ENCODE measurements around the gene PFKL.

- no peak for TF ChIP-seq EZH2 (IDR thresholded peaks at IDR 0.05; ENCODE audit: low read length)
- TF ChIP-seq, protein P1, sequence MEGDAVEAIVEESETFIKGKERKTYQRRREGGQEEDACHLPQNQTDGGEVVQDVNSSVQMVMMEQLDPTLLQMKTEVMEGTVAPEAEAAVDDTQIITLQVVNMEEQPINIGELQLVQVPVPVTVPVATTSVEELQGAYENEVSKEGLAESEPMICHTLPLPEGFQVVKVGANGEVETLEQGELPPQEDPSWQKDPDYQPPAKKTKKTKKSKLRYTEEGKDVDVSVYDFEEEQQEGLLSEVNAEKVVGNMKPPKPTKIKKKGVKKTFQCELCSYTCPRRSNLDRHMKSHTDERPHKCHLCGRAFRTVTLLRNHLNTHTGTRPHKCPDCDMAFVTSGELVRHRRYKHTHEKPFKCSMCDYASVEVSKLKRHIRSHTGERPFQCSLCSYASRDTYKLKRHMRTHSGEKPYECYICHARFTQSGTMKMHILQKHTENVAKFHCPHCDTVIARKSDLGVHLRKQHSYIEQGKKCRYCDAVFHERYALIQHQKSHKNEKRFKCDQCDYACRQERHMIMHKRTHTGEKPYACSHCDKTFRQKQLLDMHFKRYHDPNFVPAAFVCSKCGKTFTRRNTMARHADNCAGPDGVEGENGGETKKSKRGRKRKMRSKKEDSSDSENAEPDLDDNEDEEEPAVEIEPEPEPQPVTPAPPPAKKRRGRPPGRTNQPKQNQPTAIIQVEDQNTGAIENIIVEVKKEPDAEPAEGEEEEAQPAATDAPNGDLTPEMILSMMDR (optimal IDR thresholded peaks at IDR 0.05 in 1 of 3, IDR thresholded peaks at IDR 0.05 in 1 of 3, conservative IDR thresholded peaks at IDR 0.05 in 1 of 3; ENCODE audit: extremely low read depth in 1 of 3, insufficient read depth in 2 of 3, low read length in 3 of 3): no peak
These were observed 27.7 kb downstream of the PFKL start for GRCh38 chr21:44327603-44327974.

Data from keratinocyte (primary cell).